ENCODE results near the gene NF1.
"Not testable (repeated sequence)": the region's sequence is repeated elsewhere in the genome, so short reads cannot be mapped to it uniquely, and the experiment has no call there.

Gene NF1

DNA sequence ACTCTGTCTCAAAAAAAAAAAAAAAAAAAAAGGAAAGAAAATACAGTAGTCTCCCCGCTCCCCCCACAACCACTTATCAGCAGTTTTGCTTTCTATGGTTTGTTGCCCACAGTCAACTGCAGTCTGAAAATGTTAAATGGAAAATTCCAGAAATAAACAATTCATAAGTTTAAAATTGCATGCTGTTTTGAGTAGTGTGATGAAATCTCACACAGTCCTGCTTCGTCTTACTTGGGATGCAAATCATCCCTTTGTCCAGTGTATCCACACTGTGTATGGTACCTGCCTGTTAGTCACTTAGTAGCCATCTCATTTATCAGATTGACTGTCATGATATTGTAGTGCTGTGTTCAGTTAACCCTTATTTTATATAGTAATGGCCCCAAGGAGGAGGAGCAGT lies 41.5 kb downstream of the NF1 start:
- no peaks in the 10 kb centered on the region for H3K4me1 ChIP-seq (ENCODE audit: insufficient read depth, low read length)
- no peak overlapping the region for H3K4me3 ChIP-seq (ENCODE audit: low read depth in 1 of 2, low read length in 2 of 2)
- H3K36me3 ChIP-seq (ENCODE audit: insufficient read depth, low read length): no peaks in the 10 kb centered on the region
- H3K27ac ChIP-seq (ENCODE audit: low read depth, low read length): no peak overlapping the region
- no peaks in the 10 kb centered on the region for H3K9me3 ChIP-seq (ENCODE audit: low read length)
- no peaks in the 10 kb centered on the region for H3K27me3 ChIP-seq (ENCODE audit: control insufficient read depth in 1 of 2, insufficient read depth in 2 of 2, low read length in 2 of 2)
- H3K9ac ChIP-seq (ENCODE audit: low read length): no peak overlapping the region

- Histone ChIP-seq H3K27ac (ENCODE audit: low read depth, low read length) (no peak overlapping the region), H3K27me3 (ENCODE audit: control insufficient read depth in 1 of 2, insufficient read depth in 2 of 2, low read length in 2 of 2) (no peaks in the 10 kb centered on the region), H3K9me3 (ENCODE audit: low read length) (no peaks in the 10 kb centered on the region), H3K36me3 (ENCODE audit: insufficient read depth, low read length) (no peaks in the 10 kb centered on the region), H3K4me1 (ENCODE audit: insufficient read depth, low read length) (no peaks in the 10 kb centered on the region), H3K9ac (ENCODE audit: low read length) (no peak overlapping the region), H3K4me3 (ENCODE audit: low read depth in 1 of 2, low read length in 2 of 2) (no peak overlapping the region)
Observed at GRCh38 chr17:31140111-31140510, 45.3 kb downstream of the NF1 start.

- Histone ChIP-seq H3K27ac (ENCODE audit: low read depth, low read length) (no peak overlapping the region), H3K4me3 (ENCODE audit: low read depth in 1 of 2, low read length in 2 of 2) (no peak overlapping the region), H3K9me3 (ENCODE audit: low read length) (no peaks in the 10 kb centered on the region)
Observed at GRCh38 chr17:31144428-31144827, 49.7 kb downstream of the NF1 start.

GRCh38 chr17:31144836-31145235 lies 50.1 kb downstream of the NF1 start:
- Histone ChIP-seq H3K9me3 (ENCODE audit: low read length) (no peaks in the 10 kb centered on the region), H3K27me3 (ENCODE audit: control insufficient read depth in 1 of 2, insufficient read depth in 2 of 2, low read length in 2 of 2) (no peaks in the 10 kb centered on the region), H3K4me3 (ENCODE audit: low read depth in 1 of 2, low read length in 2 of 2) (no peak overlapping the region), H3K4me1 (ENCODE audit: insufficient read depth, low read length) (no peaks in the 10 kb centered on the region), H3K27ac (ENCODE audit: low read depth, low read length) (no peak overlapping the region), H3K9ac (ENCODE audit: low read length) (no peak overlapping the region), H3K36me3 (ENCODE audit: insufficient read depth, low read length) (no peaks in the 10 kb centered on the region)

More at GRCh38 chr17:31144428-31144827, 49.7 kb downstream of the NF1 start:
- Histone ChIP-seq H3K9ac (ENCODE audit: low read length) (no peak overlapping the region), H3K36me3 (ENCODE audit: insufficient read depth, low read length) (no peaks in the 10 kb centered on the region), H3K27me3 (ENCODE audit: control insufficient read depth in 1 of 2, insufficient read depth in 2 of 2, low read length in 2 of 2) (no peaks in the 10 kb centered on the region), H3K4me1 (ENCODE audit: insufficient read depth, low read length) (no peaks in the 10 kb centered on the region)

DNA sequence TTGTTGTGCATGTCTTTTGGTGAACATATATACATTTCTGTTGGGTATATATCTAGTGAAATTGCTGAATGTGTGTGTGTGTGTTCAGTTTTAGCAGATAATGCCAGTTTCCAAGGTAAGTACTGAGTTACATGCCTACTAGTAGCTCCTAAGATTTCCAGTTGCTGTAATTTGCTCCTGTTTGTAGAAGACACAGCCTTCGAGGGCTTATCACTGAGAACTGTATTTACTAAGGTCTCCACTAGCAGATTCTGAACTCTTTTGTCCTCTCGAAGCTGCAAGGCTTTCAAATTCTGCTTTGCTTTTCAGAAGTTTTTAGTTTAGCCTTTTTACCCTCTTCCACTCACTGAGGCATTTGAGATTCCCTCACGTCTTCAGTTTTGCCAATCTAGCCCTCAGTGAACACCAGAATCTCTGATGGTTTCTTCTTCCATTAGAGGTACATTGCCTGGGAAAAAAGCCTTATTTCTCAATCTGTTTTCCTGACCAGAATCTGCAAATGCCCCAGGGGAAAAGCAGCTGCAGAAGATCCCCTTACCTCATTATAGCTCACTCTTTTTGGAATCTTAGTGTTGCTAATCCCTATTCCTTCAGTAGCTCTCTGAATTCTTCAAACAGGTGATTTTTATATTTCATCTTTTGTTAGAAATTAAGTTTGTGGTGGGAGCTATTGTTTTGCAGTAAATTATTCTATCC lies 52.9 kb downstream of the NF1 start:
- Histone ChIP-seq H3K4me3 (ENCODE audit: low read depth in 1 of 2, low read length in 2 of 2) (no peak overlapping the region), H3K9me3 (ENCODE audit: low read length) (no peaks in the 10 kb centered on the region), H3K27ac (ENCODE audit: low read depth, low read length) (no peak overlapping the region), H3K27me3 (ENCODE audit: control insufficient read depth in 1 of 2, insufficient read depth in 2 of 2, low read length in 2 of 2) (no peaks in the 10 kb centered on the region), H3K4me1 (ENCODE audit: insufficient read depth, low read length) (no peaks in the 10 kb centered on the region), H3K9ac (ENCODE audit: low read length) (no peak overlapping the region), H3K36me3 (ENCODE audit: insufficient read depth, low read length) (no peaks in the 10 kb centered on the region)

DNA sequence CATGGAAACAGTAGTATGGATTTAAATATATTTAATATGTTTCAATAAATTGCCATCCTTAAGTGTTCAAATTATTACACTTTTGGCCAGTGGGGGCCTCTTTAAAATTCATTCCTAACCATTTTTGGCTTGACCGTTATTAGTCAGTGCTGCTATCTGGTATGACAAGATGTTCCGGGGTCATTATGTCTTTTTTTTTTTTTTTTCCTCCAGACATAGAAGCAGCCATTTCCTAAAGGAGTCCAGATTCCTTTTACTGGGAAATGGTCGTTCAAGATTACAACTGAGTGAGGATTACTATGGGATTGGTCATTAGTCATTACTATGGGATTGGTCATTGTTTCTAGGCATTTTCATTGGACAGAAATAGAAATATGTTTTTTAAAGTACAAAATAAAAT lies 53.4 kb downstream of the NF1 start:
- H3K4me3 ChIP-seq (ENCODE audit: low read depth in 1 of 2, low read length in 2 of 2): no peak overlapping the region
- no peaks in the 10 kb centered on the region for H3K9me3 ChIP-seq (ENCODE audit: low read length)
- no peaks in the 10 kb centered on the region for H3K36me3 ChIP-seq (ENCODE audit: insufficient read depth, low read length)
- H3K27ac ChIP-seq (ENCODE audit: low read depth, low read length): no peak overlapping the region
- no peak overlapping the region for H3K9ac ChIP-seq (ENCODE audit: low read length)
- H3K4me1 ChIP-seq (ENCODE audit: insufficient read depth, low read length): no peaks in the 10 kb centered on the region
- H3K27me3 ChIP-seq (ENCODE audit: control insufficient read depth in 1 of 2, insufficient read depth in 2 of 2, low read length in 2 of 2): no peaks in the 10 kb centered on the region

GRCh38 chr17:31152271-31152670 lies 57.5 kb downstream of the NF1 start:
- Histone ChIP-seq H3K27me3 (ENCODE audit: control insufficient read depth in 1 of 2, insufficient read depth in 2 of 2, low read length in 2 of 2) (no peaks in the 10 kb centered on the region), H3K4me3 (ENCODE audit: low read depth in 1 of 2, low read length in 2 of 2) (no peak overlapping the region), H3K9me3 (ENCODE audit: low read length) (no peaks in the 10 kb centered on the region), H3K4me1 (ENCODE audit: insufficient read depth, low read length) (no peaks in the 10 kb centered on the region), H3K36me3 (ENCODE audit: insufficient read depth, low read length) (no peaks in the 10 kb centered on the region), H3K9ac (ENCODE audit: low read length) (no peak overlapping the region), H3K27ac (ENCODE audit: low read depth, low read length) (no peak overlapping the region)

DNA sequence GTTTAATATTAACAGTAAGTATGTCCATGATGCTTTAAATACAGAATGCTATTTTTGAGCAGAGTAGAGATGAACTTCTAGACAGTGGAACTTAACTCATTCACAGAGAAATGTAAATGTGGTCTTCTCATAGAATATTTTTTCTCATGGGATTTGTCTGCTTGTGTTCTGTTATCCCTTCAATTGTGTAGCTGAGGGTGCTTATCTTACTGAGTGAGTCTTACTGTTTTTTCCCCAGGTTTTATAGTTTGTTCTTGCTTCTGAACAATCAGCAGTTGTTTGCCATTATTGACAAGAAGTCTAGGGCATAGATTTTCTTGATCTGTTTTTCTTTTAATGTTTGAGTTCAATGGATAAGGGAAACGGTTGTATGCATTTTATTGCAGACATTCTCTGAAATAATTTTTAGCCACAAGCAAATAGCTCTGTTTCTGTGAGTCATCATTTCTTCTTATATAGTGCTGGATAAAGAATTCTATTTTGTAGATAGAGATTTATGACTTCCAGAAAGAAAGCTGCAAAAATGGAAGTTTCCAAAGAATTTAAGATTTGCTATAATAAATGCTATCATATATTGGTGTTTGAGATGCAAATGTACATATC lies 60.5 kb downstream of the NF1 start:
- H3K27ac ChIP-seq (ENCODE audit: low read depth, low read length): no peak overlapping the region
- no peaks in the 10 kb centered on the region for H3K27me3 ChIP-seq (ENCODE audit: control insufficient read depth in 1 of 2, insufficient read depth in 2 of 2, low read length in 2 of 2)
- no peaks in the 10 kb centered on the region for H3K4me1 ChIP-seq (ENCODE audit: insufficient read depth, low read length)
- no peak overlapping the region for H3K9ac ChIP-seq (ENCODE audit: low read length)
- H3K9me3 ChIP-seq (ENCODE audit: low read length): no peaks in the 10 kb centered on the region
- peaks cover 4% of the 10 kb centered on the region for H3K36me3 ChIP-seq (ENCODE audit: insufficient read depth, low read length)
- H3K4me3 ChIP-seq (ENCODE audit: low read depth in 1 of 2, low read length in 2 of 2): no peak overlapping the region

- no peak overlapping the region for H3K9ac ChIP-seq (ENCODE audit: low read length)
- no peaks in the 10 kb centered on the region for H3K4me1 ChIP-seq (ENCODE audit: insufficient read depth, low read length)
- no peaks in the 10 kb centered on the region for H3K9me3 ChIP-seq (ENCODE audit: low read length)
- no peaks in the 10 kb centered on the region for H3K27me3 ChIP-seq (ENCODE audit: control insufficient read depth in 1 of 2, insufficient read depth in 2 of 2, low read length in 2 of 2)
- H3K36me3 ChIP-seq (ENCODE audit: insufficient read depth, low read length): peaks cover 4% of the 10 kb centered on the region
- no peak overlapping the region for H3K27ac ChIP-seq (ENCODE audit: low read depth, low read length)
- H3K4me3 ChIP-seq (ENCODE audit: low read depth in 1 of 2, low read length in 2 of 2): no peak overlapping the region
Observed at GRCh38 chr17:31156326-31156725, 61.5 kb downstream of the NF1 start.

GRCh38 chr17:31156864-31157263 lies 62.1 kb downstream of the NF1 start:
- not testable (repeated sequence) for H3K9ac ChIP-seq (ENCODE audit: low read length); H3K4me3 ChIP-seq (ENCODE audit: low read depth in 1 of 2, low read length in 2 of 2); H3K4me1 ChIP-seq (ENCODE audit: insufficient read depth, low read length); H3K27me3 ChIP-seq (ENCODE audit: control insufficient read depth in 1 of 2, insufficient read depth in 2 of 2, low read length in 2 of 2); H3K36me3 ChIP-seq (ENCODE audit: insufficient read depth, low read length); H3K9me3 ChIP-seq (ENCODE audit: low read length); H3K27ac ChIP-seq (ENCODE audit: low read depth, low read length)

- no peaks in the 10 kb centered on the region for H3K27me3 ChIP-seq (ENCODE audit: control insufficient read depth in 1 of 2, insufficient read depth in 2 of 2, low read length in 2 of 2)
- H3K9me3 ChIP-seq (ENCODE audit: low read length): no peaks in the 10 kb centered on the region
- H3K4me1 ChIP-seq (ENCODE audit: insufficient read depth, low read length): no peaks in the 10 kb centered on the region
- H3K4me3 ChIP-seq (ENCODE audit: low read depth in 1 of 2, low read length in 2 of 2): no peak overlapping the region
- no peak overlapping the region for H3K27ac ChIP-seq (ENCODE audit: low read depth, low read length)
- peaks cover 4% of the 10 kb centered on the region for H3K36me3 ChIP-seq (ENCODE audit: insufficient read depth, low read length)
- no peak overlapping the region for H3K9ac ChIP-seq (ENCODE audit: low read length)
Observed at GRCh38 chr17:31158746-31159377, 64.1 kb downstream of the NF1 start.
